AG09309 (cell line): ENCODE data around the gene COL28A1.

Experiments used
- DNase-seq: peaks from one replicate; pipeline ENCODE4 v3.0.0-alpha.2; 2010; ENCODE audit warnings: low read depth
- H3K4me3 ChIP-seq: 2 replicates; pipeline ENCODE4 v1.5.1; 2011; ENCODE audit warnings: mild to moderate bottlenecking, low read depth, low read length, moderate library complexity; ENCODE audit not compliant: control insufficient read depth
- CTCF ChIP-seq: IDR thresholded peaks from 2 replicates; pipeline ENCODE4 v1.5.1; 2011; ENCODE audit warnings: mild to moderate bottlenecking, low read depth, low read length, inconsistent platforms; ENCODE audit not compliant: insufficient read depth, control insufficient read depth; ENCODE audit errors: missing control alignments

The COL28A1 gene

GRCh38 chr7:7577888-7578287, 42.2 kb upstream of the COL28A1 start:
- TF ChIP-seq CTCF: no peak
- DNase-seq: no peak

GRCh38 chr7:7576344-7576743, 40.7 kb upstream of the COL28A1 start:
- H3K4me3 ChIP-seq: no peak overlapping the region
- TF ChIP-seq CTCF: no peak
- DNase-seq: no peak

More at GRCh38 chr7:7577888-7578287, 42.2 kb upstream of the COL28A1 start:
- H3K4me3 ChIP-seq: no peak overlapping the region

GRCh38 chr7:7573701-7574100, 38.0 kb upstream of the COL28A1 start:
- TF ChIP-seq CTCF: no peak
- no peak for DNase-seq

GRCh38 chr7:7570584-7570983, 34.9 kb upstream of the COL28A1 start:
- no peak for TF ChIP-seq CTCF
- no peak for DNase-seq
- no peak overlapping the region for H3K4me3 ChIP-seq

More at GRCh38 chr7:7573701-7574100, 38.0 kb upstream of the COL28A1 start:
- no peak overlapping the region for H3K4me3 ChIP-seq

GRCh38 chr7:7569615-7570014, 33.9 kb upstream of the COL28A1 start:
- TF ChIP-seq CTCF: no peak
- no peak for DNase-seq
- no peak overlapping the region for H3K4me3 ChIP-seq

- no peak for DNase-seq
- TF ChIP-seq CTCF: no peak
- no peak overlapping the region for H3K4me3 ChIP-seq
These were observed 33.4 kb upstream of the COL28A1 start for GRCh38 chr7:7569081-7569527.

GRCh38 chr7:7568553-7568952, 32.9 kb upstream of the COL28A1 start:
- peak overlapping the region; percentile 74 for H3K4me3 ChIP-seq
- no peak for DNase-seq
- TF ChIP-seq CTCF: no peak
